K562 (cell line): ENCODE results near the gene EME2. TPM values are rescaled to one million over a fixed set of nuclear protein-coding genes. Genes with fewer than 3 reads are reported as not detected.

ENCODE experiments used
- BCLAF1 ChIP-seq, 2 experiments: fragments of 450-650 bp in 1 of 2; IDR thresholded peaks; 2 replicates each; pipeline ENCODE4 v1.6.1; 2011 to 2017; ENCODE audit warnings: low read depth in 2 of 2, antibody characterized with exemption in 1 of 2, borderline replicate concordance in 1 of 2, low read length in 1 of 2, mild to moderate bottlenecking in 1 of 2, mixed read lengths in 1 of 2; ENCODE audit not compliant: control insufficient read depth in 1 of 2
- BMI1 ChIP-seq: fragments of 150-350 bp; IDR thresholded peaks from 2 replicates; pipeline ENCODE4 v1.6.1; 2014; ENCODE audit warnings: low read length
- FOXA3 ChIP-seq, 2 experiments: fragments of 450-650 bp in 1 of 2; sonication (generic) in 1 of 2; formaldehyde crosslinking; IDR thresholded peaks in 1 of 2; conservative IDR thresholded peaks in 1 of 2; 2 replicates each; pipeline versions ENCODE4 v1.4.0 to v1.8.0; 2020 to 2022; ENCODE audit warnings: mild to moderate bottlenecking in 2 of 2, missing genetic modification reagents in 1 of 2
- FOXK2 ChIP-seq, 2 experiments: fragments of 450-650 bp; IDR thresholded peaks in 1 of 2; conservative IDR thresholded peaks in 1 of 2; 2 replicates each; pipeline ENCODE4 v1.6.1; 2016; ENCODE audit warnings: low read depth in 2 of 2, mild to moderate bottlenecking in 1 of 2
- GTF2F1 ChIP-seq: IDR thresholded peaks from 2 replicates; pipeline ENCODE4 v1.6.1; 2011; ENCODE audit warnings: low read depth, low read length, improper control_type of control experiment
- KAT8 ChIP-seq: fragments of 450-650 bp; IDR thresholded peaks from 2 replicates; pipeline ENCODE4 v1.6.1; 2016; ENCODE audit warnings: low read depth, mild to moderate bottlenecking
- RBFOX2 ChIP-seq: fragments of 200-400 bp; formaldehyde crosslinking; IDR thresholded peaks from 2 replicates; pipeline ENCODE4 v1.6.1; 2017; ENCODE audit warnings: low read depth, mild to moderate bottlenecking, low read length, moderate library complexity
- SIN3A ChIP-seq, 2 experiments: fragments of 150-350 bp in 1 of 2; IDR thresholded peaks; 2 replicates each; pipeline ENCODE4 v1.6.1; 2011 to 2016; ENCODE audit warnings: borderline replicate concordance in 2 of 2, low read depth in 2 of 2, low read length in 2 of 2, mild to moderate bottlenecking in 2 of 2, moderate library complexity in 2 of 2; ENCODE audit not compliant: control insufficient read depth in 1 of 2
- ZBTB33 ChIP-seq: sonication (generic); formaldehyde crosslinking; IDR thresholded peaks from 2 replicates; pipeline ENCODE4 v1.8.1; 2023; ENCODE audit warnings: mild to moderate bottlenecking, missing genetic modification reagents
- ZNF140 ChIP-seq: fragments of 250-450 bp; sonication (Bioruptor Pico); IDR thresholded peaks from 2 replicates; pipeline ENCODE4 v1.8.0; 2021; ENCODE audit warnings: moderate library complexity, mild to moderate bottlenecking, inconsistent platforms
- ZNF583 ChIP-seq: fragments of 250-450 bp; sonication (Bioruptor Pico); IDR thresholded peaks from 2 replicates; pipeline ENCODE4 v1.4.0; 2020
- ZNF609 ChIP-seq: sonication (generic); formaldehyde crosslinking; IDR thresholded peaks from 2 replicates; pipeline ENCODE4 v1.8.1; 2023; ENCODE audit warnings: missing genetic modification reagents, mild to moderate bottlenecking, borderline replicate concordance
- ZNF75A ChIP-seq: fragments of 450-650 bp; formaldehyde crosslinking; IDR thresholded peaks from 2 replicates; pipeline ENCODE4 v1.4.0; 2020; ENCODE audit warnings: mild to moderate bottlenecking
- ZSCAN29 ChIP-seq: fragments of 450-650 bp; IDR thresholded peaks from 2 replicates; pipeline ENCODE4 v1.6.1; 2017
- polyA plus RNA-seq, 8 experiments: library from polyadenylated mRNA; depleted of rRNA in 4 of 8; stranded (reverse) in 5 of 8; unstranded in 3 of 8; fragments of >200 nt; fragmentation: Nextera tagmentation in 2 of 8; fragmentation: Illumina TruSeq in 1 of 8; extraction: Ambion mirVana in 2 of 8; extraction: Trizol in 1 of 8; gene quantifications; 2 replicates each; pipeline versions ENCODE4 v1.2.1 to v1.2.3, GENCODE V29; 2011 to 2014; ENCODE audit warnings: inconsistent platforms in 1 of 8, missing spikeins in 1 of 8
- total RNA-seq, 7 experiments: library from RNA; depleted of rRNA in 6 of 7; stranded (reverse); fragments of >200 nt in 6 of 7; fragmentation: Illumina TruSeq in 2 of 7; extraction: Trizol in 2 of 7; gene quantifications; 2 replicates each; pipeline versions ENCODE4 v1.2.1 to v1.2.3, GENCODE V29; 2011 to 2021; ENCODE audit warnings: low replicate concordance in 1 of 7

The EME2 gene
- total and polyA plus RNA-seq, 9 of the 15 experiments (the other 6 are each of a cell fraction or from before 2014, with no cell fraction given), result 0.35 to 19.9 (median 3.5) TPM

- no peak for TF ChIP-seq KAT8
- no peak for TF ChIP-seq FOXK2 (conservative IDR thresholded peaks at IDR 0.05 in 1 of 2, IDR thresholded peaks at IDR 0.05 in 1 of 2; ENCODE audit: low read depth in 2 of 2)
- TF ChIP-seq ZBTB33, result peak; percentile 64
- TF ChIP-seq GTF2F1, result no peak
- TF ChIP-seq BCLAF1 (IDR thresholded peaks at IDR 0.05; ENCODE audit: borderline replicate concordance in 1 of 2, control insufficient read depth in 1 of 2, low read depth in 2 of 2, low read length in 1 of 2), result no peak
- no peak for TF ChIP-seq FOXA3 (CRISPR knock-in tag; conservative IDR thresholded peaks at IDR 0.05 in 1 of 2, IDR thresholded peaks at IDR 0.05 in 1 of 2)
- no peak for TF ChIP-seq ZNF583 (CRISPR knock-in tag)
- no peak for TF ChIP-seq ZSCAN29
- peak; percentile 52; the same call in 1 of the 2 replicates for TF ChIP-seq RBFOX2
- no peak for TF ChIP-seq ZNF75A (CRISPR knock-in tag)
- no peak for TF ChIP-seq SIN3A (IDR thresholded peaks at IDR 0.05; ENCODE audit: borderline replicate concordance in 2 of 2, control insufficient read depth in 1 of 2, low read depth in 2 of 2, low read length in 2 of 2)
- no peak for TF ChIP-seq ZNF140 (CRISPR knock-in tag)
- no peak for TF ChIP-seq BMI1
- TF ChIP-seq ZNF609, result no peak
These were observed 7.4 kb downstream of the EME2 start (continued) for GRCh38 chr16:1779741-1780676.
